Activated T-helper 1 cell treated with anti-CD3 and anti-CD28 coated beads, Interleukin-12 subunit alpha, Interleukin-12 subunit beta, Interleukin-2, Interleukin-4 antibody, amounts not matched to agents 30 ng/mL and 10 ng/mL and 1 ng/mL, durations not matched to agents 14 hours and 24 hours and 36 hours (primary cell): ENCODE data around the gene HMGN4. TPM values are rescaled to one million over a fixed set of nuclear protein-coding genes. Genes with fewer than 3 reads are reported as not detected.

Experiments used
- total RNA-seq: library from RNA; stranded (reverse); gene quantifications from 2 replicates; pipeline ENCODE4 v1.2.3, GENCODE V29; 2022

The HMGN4 gene
- total RNA-seq, 1 donor from 2014 or later = 77.6 TPM

Other genes starting within 250 kb of the HMGN4 start
- gene BTN3A2, start 173.2 kb upstream of the HMGN4 start, total RNA-seq = 45.3 and 51.8 TPM in 2 replicates
- 21.7 and 25.4 TPM in 2 replicates for gene BTN2A2, start 155.3 kb upstream of the HMGN4 start, total RNA-seq
- gene BTN3A1, start 136.1 kb upstream of the HMGN4 start, total RNA-seq = 28.2 and 30.6 TPM in 2 replicates
- gene BTN3A3, start 97.9 kb upstream of the HMGN4 start, total RNA-seq = 30.7 and 32.5 TPM in 2 replicates
- gene BTN2A1, start 80.4 kb upstream of the HMGN4 start, total RNA-seq = 19.9 TPM in 2 replicates
- gene BTN1A1, start 38.1 kb upstream of the HMGN4 start, total RNA-seq = not detected in 2 replicates
- gene ABT1, start 58.6 kb downstream of the HMGN4 start, total RNA-seq = 32.6 and 32.9 TPM in 2 replicates
- gene ZNF322, start 121.4 kb downstream of the HMGN4 start, total RNA-seq = 8.8 and 9.1 TPM in 2 replicates